SK-N-MC (cell line): ENCODE data around the gene BBS12.

Experiments
- EZH2 ChIP-seq: fragments of 200-600 bp; sonication (generic); IDR thresholded peaks from one replicate; pipeline ENCODE4 v1.6.1; 2017; ENCODE audit warnings: antibody characterized with exemption
- FOXP2 ChIP-seq: optimal IDR thresholded peaks from 2 replicates; pipeline ENCODE3; 2011; ENCODE audit warnings: mild to moderate bottlenecking, moderate library complexity; ENCODE audit not compliant: insufficient read depth; ENCODE audit errors: extremely low read length, control extremely low read depth
- POLR2AphosphoS5 ChIP-seq: IDR thresholded peaks from 2 replicates; pipeline ENCODE4 v1.6.1; 2012; ENCODE audit warnings: mild to moderate bottlenecking, low read depth, low read length, borderline replicate concordance

DNA sequence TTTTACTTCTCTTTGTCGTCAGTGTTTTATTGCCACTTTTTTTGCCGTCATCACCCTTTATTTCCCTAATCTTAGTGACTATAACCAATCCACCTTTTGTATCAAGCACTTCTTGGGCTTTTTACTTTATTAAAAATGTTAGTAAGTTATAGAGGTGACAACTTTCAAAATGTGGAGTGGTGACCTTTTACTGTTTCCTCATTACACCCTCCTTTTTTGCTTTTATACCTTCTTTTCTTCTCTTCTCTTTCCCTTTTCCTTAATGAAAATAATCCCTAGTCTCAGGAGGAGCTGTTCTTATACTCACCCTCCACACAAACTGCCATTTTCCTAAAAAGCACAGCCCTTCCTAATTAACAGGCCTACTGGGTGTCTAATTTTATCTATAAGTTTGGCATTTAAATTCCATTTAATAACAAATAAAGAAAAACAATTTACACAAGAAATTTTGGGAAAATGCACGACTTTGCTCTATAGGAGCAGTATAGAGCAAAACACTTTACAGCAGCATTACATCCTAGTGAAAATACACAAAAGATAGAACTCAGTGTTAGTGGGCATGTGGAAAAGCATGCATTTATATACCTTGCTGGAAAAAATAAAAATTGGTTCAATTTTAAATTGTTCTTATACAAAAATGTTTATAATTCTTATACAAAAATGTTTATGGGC is 27.3 kb downstream of the BBS12 start:
- no peak for TF ChIP-seq POLR2AphosphoS5
- TF ChIP-seq EZH2, result no peak
- TF ChIP-seq FOXP2, result no peak
